HepG2 (cell line): ENCODE measurements around the gene GIPC3. TPM values are rescaled to one million over a fixed set of nuclear protein-coding genes. Genes with fewer than 3 reads are reported as not detected.
A peak's percentile ranks its signal among the peaks of the same experiment; 100 is the strongest.

Source experiments
- ATAC-seq: fragments of 200-7000 bp; cut with Tn5 transposase; 3 replicates; pipeline ENCODE4 v1.9.1; 2020; ENCODE audit warnings: mild to moderate bottlenecking, moderate library complexity
- BruUV-seq: library from RNA; stranded (reverse); fragments of 400-500 nt; replicated peaks from 2 replicates; lab custom pipeline; 2021; lab: Mats Ljungman, UMichigan
- CTCF ChIA-PET: fragments of 300-600 bp; formaldehyde crosslinking; extraction: SDS; loops from one replicate; lab custom pipeline; 2021; ENCODE audit warnings: low total read pairs, inconsistent platforms, low intra/inter-chr PET ratio; lab: Yijun Ruan, JAX
- POLR2A ChIA-PET: fragments of 350-600 bp; sonication (Branson Sonifier 250); formaldehyde crosslinking; loops from one replicate; lab custom pipeline; 2020; ENCODE audit warnings: antibody characterized with exemption, inconsistent platforms; lab: Yijun Ruan, JAX
- DNase-seq: peaks from one replicate; pipeline ENCODE4 v3.0.0-alpha.2; 2015; ENCODE audit warnings: low spot score
- FAIRE-seq: peaks from 3 replicates; lab custom pipeline; 2011; peaks lifted over from hg19 to GRCh38; lab: Jason Lieb, UNC
- H2AFZ ChIP-seq: one replicate; pipeline ENCODE4 v1.6.1; 2011; ENCODE audit warnings: low read length, inconsistent platforms
- H3K27ac ChIP-seq: fragments of 300-600 bp; 3 replicates; pipeline ENCODE4 v1.8.0; 2011; ENCODE audit warnings: mixed run types, mild to moderate bottlenecking, mixed read lengths, low read length, inconsistent platforms; ENCODE audit not compliant: insufficient read depth; ENCODE audit errors: extremely low read length
- H3K27me3 ChIP-seq, 2 experiments: fragments of 200-600 bp in 1 of 2; 2 replicates in 1 of 2; 3 replicates in 1 of 2; pipeline versions ENCODE4 v1.6.0 to v1.8.0; 2011; ENCODE audit warnings: low read length in 2 of 2, mild to moderate bottlenecking in 2 of 2, moderate library complexity in 2 of 2, inconsistent platforms in 1 of 2; ENCODE audit not compliant: insufficient read depth in 2 of 2, control insufficient read depth in 1 of 2
- H3K36me3 ChIP-seq, 2 experiments: fragments of 200-600 bp in 1 of 2; replicated peaks in 1 of 2; 2 replicates in 1 of 2; 3 replicates in 1 of 2; pipeline versions ENCODE4 v1.5.1 to v1.8.0; 2011; ENCODE audit warnings: low read length in 2 of 2, inconsistent platforms in 1 of 2; ENCODE audit not compliant: insufficient read depth in 2 of 2, control insufficient read depth in 1 of 2
- H3K4me1 ChIP-seq: 2 replicates; pipeline ENCODE4 v1.5.1; 2012; ENCODE audit warnings: low read length, inconsistent platforms; ENCODE audit not compliant: insufficient read depth
- H3K4me2 ChIP-seq: 2 replicates; pipeline ENCODE4 v1.6.0; 2011; ENCODE audit warnings: low read depth, low read length, inconsistent platforms
- H3K4me3 ChIP-seq, 3 experiments: fragments of 200-600 bp in 1 of 3; sonication (generic), shearing (Covaris generic) in 1 of 3; replicated peaks in 1 of 3; 2 replicates each; pipeline ENCODE4 v1.5.1; 2011 to 2016; ENCODE audit warnings: low read length in 3 of 3, inconsistent platforms in 2 of 3, low read depth in 2 of 3, mild to moderate bottlenecking in 2 of 3, control low read depth in 1 of 3, mixed read lengths in 1 of 3; ENCODE audit not compliant: insufficient read depth in 1 of 3
- H3K79me2 ChIP-seq: one replicate; pipeline ENCODE4 v1.6.1; 2011; ENCODE audit warnings: low read length, inconsistent platforms; ENCODE audit not compliant: insufficient read depth
- H3K9ac ChIP-seq: 2 replicates; pipeline ENCODE4 v1.6.0; 2011; ENCODE audit warnings: mild to moderate bottlenecking, low read depth, low read length, inconsistent platforms; ENCODE audit not compliant: insufficient read depth
- H3K9me3 ChIP-seq: 2 replicates; pipeline ENCODE4 v1.5.1; 2012; ENCODE audit warnings: mild to moderate bottlenecking, low read length
- H4K20me1 ChIP-seq: 2 replicates; pipeline ENCODE4 v1.6.0; 2011; ENCODE audit warnings: inconsistent platforms, mild to moderate bottlenecking, low read length, moderate library complexity; ENCODE audit not compliant: insufficient read depth
- ARID5B ChIP-seq: IDR thresholded peaks from 2 replicates; pipeline ENCODE4 v1.4.0; 2020; ENCODE audit warnings: mild to moderate bottlenecking, missing genetic modification reagents
- CEBPB ChIP-seq: IDR thresholded peaks from 2 replicates; pipeline ENCODE4 v1.6.1; 2011; ENCODE audit warnings: low read depth, low read length, improper control_type of control experiment, borderline replicate concordance
- CEBPG ChIP-seq: IDR thresholded peaks from 2 replicates; pipeline ENCODE4 v1.6.1; 2016
- EP300 ChIP-seq, 3 experiments: sonication (generic) in 1 of 3; formaldehyde crosslinking in 1 of 3; IDR thresholded peaks; 2 replicates each; pipeline versions ENCODE4 v1.5.1 to v1.6.1; 2011 to 2020; ENCODE audit warnings: low read depth in 2 of 3, low read length in 2 of 3, borderline replicate concordance in 1 of 3, improper control_type of control experiment in 1 of 3, mild to moderate bottlenecking in 1 of 3, missing genetic modification reagents in 1 of 3, moderate library complexity in 1 of 3
- GATAD2A ChIP-seq: IDR thresholded peaks from 2 replicates; pipeline ENCODE4 v1.6.1; 2016
- HDAC2 ChIP-seq: sonication (generic); formaldehyde crosslinking; IDR thresholded peaks from 2 replicates; pipeline ENCODE4 v1.4.0; 2020; ENCODE audit warnings: missing genetic modification reagents
- HNF4A ChIP-seq: sonication (generic); formaldehyde crosslinking; IDR thresholded peaks from 2 replicates; pipeline ENCODE4 v1.4.0; 2020; ENCODE audit warnings: missing genetic modification reagents
- HNF4G ChIP-seq, 2 experiments: sonication (generic) in 1 of 2; formaldehyde crosslinking in 1 of 2; IDR thresholded peaks; 2 replicates each; pipeline versions ENCODE4 v1.4.0 to v1.6.1; 2011 to 2020; ENCODE audit warnings: borderline replicate concordance in 2 of 2, low read depth in 2 of 2, mild to moderate bottlenecking in 2 of 2, low read length in 1 of 2, missing genetic modification reagents in 1 of 2, moderate library complexity in 1 of 2
- KAT8 ChIP-seq: IDR thresholded peaks from 2 replicates; pipeline ENCODE4 v1.6.1; 2016; ENCODE audit warnings: missing genetic modification reagents, missing compliant biosample characterization
- PHF21A ChIP-seq: sonication (generic); formaldehyde crosslinking; IDR thresholded peaks from 2 replicates; pipeline ENCODE4 v1.5.0; 2020; ENCODE audit warnings: mild to moderate bottlenecking, missing genetic modification reagents
- RARA ChIP-seq: IDR thresholded peaks from 2 replicates; pipeline ENCODE4 v1.6.1; 2016; ENCODE audit warnings: missing genetic modification reagents, missing compliant biosample characterization
- RCOR2 ChIP-seq: IDR thresholded peaks from 2 replicates; pipeline ENCODE4 v1.6.1; 2016; ENCODE audit warnings: missing biosample characterization, missing genetic modification reagents
- SOX5 ChIP-seq: IDR thresholded peaks from 2 replicates; pipeline ENCODE4 v1.6.1; 2016; ENCODE audit warnings: borderline replicate concordance
- SP5 ChIP-seq: IDR thresholded peaks from 2 replicates; pipeline ENCODE4 v1.6.1; 2016; ENCODE audit warnings: low read depth, borderline replicate concordance
- TEAD3 ChIP-seq: optimal IDR thresholded peaks from 2 replicates; pipeline ENCODE3; 2016; ENCODE audit warnings: borderline replicate concordance
- ZBTB7A ChIP-seq: sonication (generic); formaldehyde crosslinking; IDR thresholded peaks from 2 replicates; pipeline ENCODE4 v1.8.0; 2022; ENCODE audit warnings: mild to moderate bottlenecking, missing genetic modification reagents
- ZMYM3 ChIP-seq: sonication (generic); formaldehyde crosslinking; IDR thresholded peaks from 2 replicates; pipeline ENCODE4 v1.5.1; 2020; ENCODE audit warnings: mild to moderate bottlenecking, missing genetic modification reagents
- ZNF567 ChIP-seq: sonication (generic); formaldehyde crosslinking; IDR thresholded peaks from 2 replicates; pipeline ENCODE4 v1.8.1; 2023; ENCODE audit warnings: mild to moderate bottlenecking, missing genetic modification reagents, borderline replicate concordance
- WGBS: methylation state at CpG from one replicate; pipeline ENCODE4 v1.1.6; 2017; ENCODE audit warnings: low lambda C conversion rate; 5-methylcytosine and 5-hydroxymethylcytosine counted together
- in situ Hi-C: cut with HindIII; loops from 2 replicates; pipeline ENCODE4 v1.10.0; 2017; ENCODE audit warnings: low pct_unique_long_range_greater_than_20kb; ENCODE audit not compliant: extremely low pct_ligation_motif_present
- intact Hi-C: fragments of 100-400 bp; cut with micrococcal nuclease; formaldehyde crosslinking; loops from one replicate; pipeline ENCODE4 v1.10.0; 2022; ENCODE audit not compliant: unreplicated experiment
- polyA plus RNA-seq, 8 experiments: library from polyadenylated mRNA; depleted of rRNA in 3 of 8; stranded (reverse) in 7 of 8; unstranded in 1 of 8; fragments of >200 nt; fragmentation: Illumina TruSeq in 4 of 8; extraction: Trizol in 4 of 8; gene quantifications; 2 replicates each; pipeline versions ENCODE4 v1.2.1 to v1.2.3, GENCODE V29; 2011 to 2016; ENCODE audit warnings: low read depth in 4 of 8, missing spikeins in 1 of 8, mixed read lengths in 1 of 8; ENCODE audit not compliant: insufficient read depth in 1 of 8
- total RNA-seq, 5 experiments: library from RNA; depleted of rRNA; stranded (reverse); fragments of >200 nt; fragmentation: Illumina TruSeq; extraction: Trizol; gene quantifications; 2 replicates each; pipeline ENCODE4 v1.2.3, GENCODE V29; 2016; ENCODE audit warnings: low read depth in 1 of 5

The GIPC3 gene
- total and polyA plus RNA-seq, 2 of the 13 experiments (the other 11 are each of a cell fraction or from before 2014, with no cell fraction given) = 0.05 TPM; not detected in 1

GRCh38 chr19:3570606-3571011 lies 14.7 kb upstream of the GIPC3 start:
- Histone ChIP-seq H3K79me2 (peaks cover 2% of the 10 kb centered on the region), H2AFZ (no peak overlapping the region), H3K4me1 (peaks cover 42% of the 10 kb centered on the region), H4K20me1 (peaks cover 4% of the 10 kb centered on the region), H3K9ac (no peak overlapping the region), H3K27me3 (no peaks in the 10 kb centered on the region), H3K27ac (no peak overlapping the region), H3K4me3 (peak overlapping the region in 1 of 3 experiments; percentile 37; a peak in 2 of 6 replicates), H3K9me3 (no peaks in the 10 kb centered on the region), H3K4me2 (peak overlapping the region; percentile 68), H3K36me3 (no peaks in the 10 kb centered on the region)
- DNase-seq (peak; percentile 67), ATAC-seq (no peak), FAIRE-seq (peak; percentile 12)
- 2% methylated on average over 7 of the region's 7 CpGs for WGBS
- no TSS peak for BruUV-seq
- in situ Hi-C loops = no loop called here
- ChIA-PET CTCF (no interaction called here), POLR2A (interaction anchor here (0.8 kb wide), 1 partner anchor 13 kb away, joined by 3 read pairs; no protein-coding TSS in a partner anchor)
- intact Hi-C loops = loop anchor here (5.0 kb wide), 1 partner anchor 63 kb away; the partner anchor contains the start of gene FZR1
- peak; percentile 66 for TF ChIP-seq TEAD3 (CRISPR knock-in tag)
- peak; percentile 40; the same call in 1 of the 2 replicates for TF ChIP-seq HNF4G (IDR thresholded peaks at IDR 0.05; ENCODE audit: borderline replicate concordance, low read depth, low read length)
- TF ChIP-seq HNF4G (CRISPR knock-in tag; IDR thresholded peaks at IDR 0.05; ENCODE audit: borderline replicate concordance, low read depth) = no peak
- 0 out of 2 replicates have a peak, but pooled peaks have one; percentile 31 for TF ChIP-seq ZMYM3 (CRISPR knock-in tag)
- no peak for TF ChIP-seq ZNF567 (CRISPR knock-in tag)
- TF ChIP-seq CEBPB = peak; percentile 74
- 0 out of 4 replicates have a peak, but pooled peaks of 1 of the 2 experiments have one; percentile 11 for TF ChIP-seq EP300 (IDR thresholded peaks at IDR 0.05; ENCODE audit: low read depth in 2 of 2, low read length in 2 of 2)
- TF ChIP-seq EP300 (CRISPR knock-in tag; IDR thresholded peaks at IDR 0.05; ENCODE audit: borderline replicate concordance) = no peak
- TF ChIP-seq SP5 (CRISPR knock-in tag) = 0 out of 2 replicates have a peak, but pooled peaks have one; percentile 13
- TF ChIP-seq ARID5B = peak; percentile 22; the same call in 1 of the 2 replicates
- peak; percentile 90 for TF ChIP-seq CEBPG (CRISPR knock-in tag)
- TF ChIP-seq RARA (CRISPR knock-in tag) = 0 out of 2 replicates have a peak, but pooled peaks have one; percentile 20
- peak; percentile 36 for TF ChIP-seq PHF21A
- TF ChIP-seq HNF4A (CRISPR knock-in tag) = peak; percentile 27; the same call in 1 of the 2 replicates
- peak; percentile 20; the same call in 1 of the 2 replicates for TF ChIP-seq HDAC2 (CRISPR knock-in tag)
- 0 out of 2 replicates have a peak, but pooled peaks have one; percentile 19 for TF ChIP-seq GATAD2A
- no peak for TF ChIP-seq ZBTB7A (CRISPR knock-in tag)
- TF ChIP-seq KAT8 (CRISPR knock-in tag) = 0 out of 2 replicates have a peak, but pooled peaks have one; percentile 23
- no peak; the same call in 1 of the 2 replicates for TF ChIP-seq RCOR2 (CRISPR knock-in tag)
- TF ChIP-seq SOX5 (CRISPR knock-in tag) = peak; percentile 35; the same call in 1 of the 2 replicates
